SKM-1 treated with dmso at 0.1 percent for 144 hours (cell line): ENCODE measurements around the gene MAGI1.

Source experiments
- DNase-seq: peaks from one replicate; lab custom pipeline; 2025; ENCODE audit not compliant: unreplicated experiment; lab: John Stamatoyannopoulos, UW

The MAGI1 gene

DNA sequence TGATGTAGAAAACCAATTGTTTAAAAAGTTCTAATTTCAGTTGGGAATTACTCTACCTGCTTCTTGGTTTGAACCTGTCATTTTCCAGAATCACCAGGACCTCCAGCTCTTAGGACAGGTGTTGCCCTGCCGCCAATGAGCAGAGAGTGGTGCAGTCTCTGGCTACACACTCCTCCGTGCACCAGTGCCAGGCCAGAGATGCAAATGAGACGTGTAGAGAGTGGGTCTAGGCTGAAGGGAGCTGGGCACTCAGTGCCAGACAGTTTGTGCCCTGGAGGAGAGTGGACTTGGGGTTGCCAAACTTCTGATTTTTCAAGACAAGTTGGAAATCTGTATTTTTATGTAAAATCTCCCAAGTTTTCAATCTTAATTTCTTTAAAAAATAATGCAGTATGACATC, 566.2 kb downstream of the MAGI1 start:
- no peak for DNase-seq

DNA sequence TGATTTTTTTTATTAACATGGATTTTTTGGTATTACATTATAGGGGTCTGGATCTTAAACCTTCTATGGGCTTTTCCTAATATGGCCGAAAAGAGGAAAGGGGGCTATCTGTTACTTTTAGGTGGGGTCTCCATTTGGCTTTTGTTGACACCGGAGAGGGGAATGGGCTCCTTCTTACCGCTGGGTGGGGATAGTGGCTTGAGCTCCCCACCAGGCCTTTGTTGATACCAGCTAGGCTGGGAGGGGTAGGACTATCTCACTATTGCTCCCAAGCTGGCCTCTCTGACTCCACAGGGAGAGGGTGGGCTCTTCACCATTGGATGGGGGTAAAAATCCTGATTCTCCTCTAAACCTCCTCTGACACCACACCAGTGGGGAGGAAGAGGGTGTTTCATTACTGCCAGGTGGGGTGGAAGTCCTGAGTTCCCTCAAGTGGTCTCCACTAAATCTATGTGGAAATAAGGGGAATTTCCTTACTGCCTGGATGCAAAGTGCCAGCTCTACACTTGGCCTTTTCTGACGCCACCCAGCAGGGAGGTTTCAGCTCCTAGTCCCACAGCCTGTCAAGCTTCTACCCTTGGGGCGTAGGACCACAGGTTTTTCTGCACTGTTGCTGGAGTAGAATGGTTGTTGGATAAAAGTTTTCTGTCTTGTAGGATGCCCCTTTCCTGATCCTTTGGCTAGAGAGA, 572.3 kb downstream of the MAGI1 start:
- DNase-seq = no peak

DNA sequence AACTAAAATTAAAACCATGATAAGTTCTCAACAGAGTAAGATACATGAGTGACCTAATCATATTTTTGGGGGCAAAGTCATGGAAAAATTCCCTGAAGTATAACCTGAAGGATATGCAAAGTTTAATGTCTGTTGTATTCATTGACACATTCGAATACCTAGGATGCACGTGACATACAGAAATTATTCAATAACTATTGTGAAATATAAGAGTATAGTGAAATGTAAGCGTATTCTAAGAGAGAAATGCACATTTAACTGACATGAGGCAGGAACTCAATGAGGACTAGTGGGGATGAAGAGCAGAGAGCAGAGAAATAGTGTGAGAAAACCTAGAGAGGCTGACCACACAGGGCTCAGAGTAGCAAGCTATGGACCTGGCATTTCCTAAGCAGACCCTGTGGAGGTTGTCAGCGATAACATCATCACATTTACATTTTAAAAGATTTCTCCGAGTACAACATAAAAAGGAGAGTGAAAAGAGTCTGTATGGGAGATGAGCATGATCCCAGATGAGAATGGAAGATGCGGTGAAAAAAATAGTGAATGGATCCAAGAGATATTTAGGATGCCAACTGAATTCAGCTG, 588.8 kb downstream of the MAGI1 start:
- no peak for DNase-seq

DNA sequence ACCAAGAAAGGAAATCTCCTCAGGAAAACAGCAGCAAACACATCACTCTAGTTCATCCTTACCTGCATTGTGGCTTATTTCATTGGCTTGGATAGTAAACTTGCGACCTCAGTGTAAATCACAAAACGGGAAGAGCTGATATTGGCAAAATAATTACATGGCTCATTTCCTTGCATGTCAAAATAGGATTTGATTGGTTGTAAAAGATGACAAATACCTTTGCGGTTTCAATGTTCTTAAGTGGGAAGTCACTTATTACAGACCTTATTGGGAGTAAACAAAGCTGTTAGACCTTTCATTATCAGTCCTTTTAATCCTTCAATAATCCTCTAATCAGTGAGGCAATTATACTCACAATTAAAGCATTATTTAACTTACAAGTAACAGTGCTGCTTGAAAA, 590.6 kb downstream of the MAGI1 start:
- DNase-seq = no peak

DNA sequence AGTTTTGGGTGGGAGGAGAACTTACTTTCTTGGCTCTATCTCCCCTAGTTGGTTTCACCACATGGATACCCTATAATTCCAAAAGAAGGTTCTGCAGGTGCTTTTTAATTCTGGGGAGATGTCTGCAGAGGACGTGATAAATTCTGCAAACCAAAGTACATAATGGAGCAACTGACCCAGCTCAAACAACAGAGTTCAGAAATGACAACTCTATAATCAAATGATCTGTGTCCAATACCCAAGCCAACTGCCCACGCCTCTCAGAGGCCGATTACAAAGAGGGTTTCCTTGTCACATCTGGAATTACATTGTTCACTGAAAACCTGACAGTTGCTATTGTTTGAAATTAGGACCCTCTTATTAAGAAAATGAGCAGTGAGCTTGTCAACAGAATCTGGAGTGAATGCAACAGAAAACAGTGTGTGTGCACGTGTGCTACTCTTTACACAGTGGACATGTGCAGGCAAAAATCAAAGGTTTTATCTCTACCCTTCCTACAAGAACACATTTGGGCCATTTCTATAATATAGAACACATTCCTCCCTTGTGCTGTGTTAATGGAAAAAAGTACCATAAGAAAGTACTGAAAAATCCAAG, 593.0 kb downstream of the MAGI1 start:
- DNase-seq = no peak

DNA sequence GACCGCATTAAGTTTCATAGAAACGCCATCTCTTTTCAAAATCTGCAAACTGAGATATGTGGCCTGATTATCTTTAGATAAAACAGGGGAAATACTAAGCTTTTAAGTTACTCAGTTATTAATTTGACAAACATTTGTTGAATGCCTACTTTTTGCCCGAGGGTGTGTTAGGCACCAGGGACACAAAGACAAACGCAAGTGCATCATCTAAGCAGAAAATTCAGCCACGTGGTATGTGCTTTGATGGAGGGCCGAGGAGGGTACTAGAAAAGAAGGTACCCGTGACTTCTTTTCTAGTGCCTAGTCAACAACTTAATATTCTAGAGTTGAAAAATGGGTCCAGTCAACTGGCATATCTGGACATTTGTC, 594.3 kb downstream of the MAGI1 start:
- DNase-seq = no peak

DNA sequence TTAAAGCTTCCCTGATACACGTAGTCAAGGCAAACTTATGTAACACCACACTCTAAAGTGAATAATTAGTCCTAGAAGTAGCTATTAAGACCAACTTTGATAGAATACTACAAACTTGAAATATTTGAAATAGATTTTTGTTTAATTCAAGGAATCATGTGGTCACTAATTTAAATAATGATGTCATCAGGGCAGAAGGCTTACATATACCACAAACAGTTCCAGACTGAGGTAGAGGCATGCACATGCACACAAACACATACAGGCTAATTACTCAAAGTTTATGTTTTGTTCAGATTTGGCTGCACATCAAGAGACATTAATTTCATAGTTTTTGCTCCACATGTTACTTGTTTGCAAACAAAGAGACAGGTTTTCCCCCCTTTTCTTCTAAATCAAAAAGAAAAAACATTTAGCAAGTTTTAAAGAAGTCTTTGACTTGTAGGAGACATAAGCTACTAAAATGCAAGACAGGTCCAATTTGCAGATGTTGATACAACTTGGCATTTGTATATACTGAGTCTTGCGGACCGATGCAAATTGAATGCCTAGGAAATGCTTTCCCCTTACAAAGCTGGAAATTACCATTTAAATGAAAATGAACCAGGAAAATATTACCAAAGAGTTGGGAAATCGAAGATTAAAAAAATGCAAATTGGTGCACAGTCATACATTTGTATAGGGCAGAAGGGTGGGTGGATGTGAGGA, 594.8 kb downstream of the MAGI1 start:
- no peak for DNase-seq

DNA sequence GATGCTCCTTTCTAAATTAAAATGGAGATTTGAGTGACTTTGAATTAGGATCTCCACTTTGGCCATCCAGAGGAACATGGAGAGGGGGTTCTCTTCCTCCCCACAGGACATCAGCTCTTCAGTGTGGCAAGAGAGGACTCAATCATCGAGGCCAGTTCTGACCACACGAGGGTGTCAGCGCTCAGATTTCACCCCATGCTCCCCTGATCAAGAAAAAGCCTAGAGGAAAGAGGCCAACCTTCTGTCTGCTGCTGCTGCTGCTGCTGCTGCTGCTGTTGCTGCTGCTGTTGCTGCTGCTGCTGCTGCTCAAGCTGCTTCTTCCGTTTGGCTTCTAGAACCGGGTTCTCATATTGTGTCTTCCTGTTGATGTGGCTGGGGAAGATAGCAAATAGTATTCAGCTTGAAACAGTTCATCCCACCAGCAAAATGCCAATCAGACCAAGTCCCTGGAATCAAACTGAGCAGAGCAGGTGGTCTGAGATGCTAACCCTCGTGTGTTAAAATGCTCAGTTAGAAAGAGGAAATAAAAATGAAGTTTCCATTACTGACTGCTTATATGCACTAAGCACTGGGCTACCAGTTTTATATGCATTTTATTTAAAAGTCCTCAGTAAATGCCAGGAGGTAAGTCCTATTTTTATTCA, 599.0 kb downstream of the MAGI1 start:
- DNase-seq = peak; percentile 24

DNA sequence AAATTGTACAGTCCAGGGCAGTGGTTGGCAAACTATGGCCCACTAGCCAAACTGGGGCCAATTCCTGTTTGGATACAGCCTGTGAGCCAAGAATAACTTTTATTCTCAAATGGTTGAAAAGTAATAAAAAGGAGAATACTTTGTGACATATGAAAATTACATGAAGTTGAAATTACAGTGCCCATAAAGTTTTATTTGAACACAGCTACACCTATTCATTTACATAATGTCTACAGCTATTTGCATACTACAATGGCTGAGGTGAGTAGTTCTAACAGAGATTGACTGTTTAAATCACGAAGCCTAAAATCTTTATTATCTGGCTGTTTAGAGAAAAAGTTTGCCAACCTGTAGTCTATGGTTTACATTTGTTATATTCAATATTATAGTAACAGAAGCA, 600.1 kb downstream of the MAGI1 start:
- DNase-seq = no peak

DNA sequence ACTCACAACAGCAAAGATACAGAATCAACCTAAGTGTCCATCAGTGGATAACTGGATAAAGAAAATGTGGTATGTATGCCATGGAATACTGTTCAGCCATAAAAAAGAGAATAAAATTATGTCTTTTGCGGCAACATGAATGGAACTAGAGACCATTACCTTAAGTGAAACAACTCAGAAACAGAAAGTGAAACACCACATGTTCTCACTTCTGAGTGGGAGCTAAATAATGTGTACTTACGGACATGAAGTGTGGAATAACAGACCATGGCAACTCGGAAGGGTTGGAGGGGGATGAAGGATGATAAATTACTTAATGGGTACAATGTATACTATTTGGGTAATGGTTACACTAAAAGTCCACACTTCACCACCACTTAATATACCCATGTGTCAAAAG, 600.6 kb downstream of the MAGI1 start:
- DNase-seq = no peak

DNA sequence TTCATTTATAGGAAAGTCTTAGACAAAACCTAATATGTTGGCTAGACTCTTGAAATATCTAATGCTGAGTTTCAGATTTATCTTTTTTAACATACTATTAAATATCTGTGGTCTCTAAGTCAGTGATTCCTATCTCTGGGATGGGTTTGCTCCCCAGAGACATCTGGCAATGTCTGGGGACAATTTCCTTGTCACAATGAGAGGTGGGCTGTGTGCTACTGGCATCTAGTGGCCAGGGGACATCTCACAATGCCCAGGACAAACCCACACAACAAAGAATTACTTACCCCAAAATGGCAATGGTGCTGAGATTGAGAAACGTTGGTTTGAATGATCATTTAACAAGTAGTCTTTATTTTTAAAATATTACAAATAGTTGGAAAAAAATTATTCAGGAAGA, 602.1 kb downstream of the MAGI1 start:
- DNase-seq = peak; percentile 3

DNA sequence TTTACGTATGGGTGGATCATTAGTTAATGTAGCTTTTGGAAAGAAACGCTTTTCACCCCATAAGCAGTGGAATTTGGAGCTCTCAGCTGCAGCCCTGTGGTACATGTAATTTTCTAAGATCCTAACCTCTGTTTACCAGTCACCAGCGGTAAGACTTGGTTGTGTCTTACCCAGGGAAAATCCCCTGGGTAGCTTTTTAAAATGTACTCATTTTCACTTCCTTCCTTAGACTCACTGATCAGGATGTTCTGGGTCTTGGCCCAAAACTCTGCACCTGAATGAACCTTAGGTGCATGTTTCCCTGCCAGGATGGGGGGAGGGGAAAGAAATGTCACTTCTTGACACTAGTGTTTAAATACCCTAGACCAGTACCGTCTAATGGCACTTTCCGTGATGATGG, 605.2 kb downstream of the MAGI1 start:
- DNase-seq = no peak

DNA sequence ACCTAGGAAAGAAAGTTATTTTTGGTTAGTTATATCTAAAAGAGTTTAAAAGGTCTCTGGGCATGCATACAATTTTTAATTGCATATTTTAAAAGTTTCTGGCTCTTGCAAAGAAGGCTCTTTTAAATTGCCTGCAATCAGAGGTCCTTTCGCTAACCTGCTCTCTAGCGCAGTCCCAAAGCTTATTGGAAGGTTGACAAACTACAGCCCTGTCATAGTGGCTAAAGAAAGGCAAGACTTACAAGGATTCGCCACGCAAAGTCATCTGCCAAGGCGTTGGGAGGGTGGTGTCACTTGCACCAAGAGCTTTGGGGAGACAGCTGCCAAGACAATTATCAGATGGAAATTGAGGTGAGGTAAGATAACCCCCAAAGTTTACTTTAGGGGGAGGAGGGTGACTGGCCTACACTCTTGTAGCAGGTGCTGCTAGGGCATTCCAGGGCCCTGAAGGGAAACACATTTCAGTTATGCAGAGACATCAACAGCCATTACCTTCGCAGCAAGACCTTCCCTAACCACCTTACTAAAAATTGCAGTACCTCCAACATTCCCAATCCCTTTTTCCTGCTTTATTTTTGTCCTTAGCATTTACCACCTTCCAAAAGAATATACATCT, 606.2 kb downstream of the MAGI1 start:
- no peak for DNase-seq

DNA sequence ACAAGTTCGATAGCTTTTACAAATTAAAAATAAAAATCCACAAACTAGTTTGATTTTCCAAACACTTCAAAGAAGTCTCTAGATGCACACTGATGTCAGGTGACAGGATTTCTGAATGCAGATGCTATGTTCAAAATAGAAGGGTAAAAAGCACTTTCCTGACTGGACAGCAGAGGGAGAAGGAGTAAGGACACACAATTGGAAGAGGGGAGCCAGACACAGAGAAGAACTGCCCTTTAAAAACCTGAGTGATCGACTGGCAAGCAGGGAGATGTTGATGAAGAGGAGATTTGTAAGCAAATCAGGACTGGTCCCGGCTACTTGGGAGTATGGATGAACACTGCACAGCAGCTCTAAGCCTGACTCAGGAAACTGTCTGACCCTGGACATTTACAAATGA, 612.8 kb downstream of the MAGI1 start:
- peak; percentile 9 for DNase-seq

DNA sequence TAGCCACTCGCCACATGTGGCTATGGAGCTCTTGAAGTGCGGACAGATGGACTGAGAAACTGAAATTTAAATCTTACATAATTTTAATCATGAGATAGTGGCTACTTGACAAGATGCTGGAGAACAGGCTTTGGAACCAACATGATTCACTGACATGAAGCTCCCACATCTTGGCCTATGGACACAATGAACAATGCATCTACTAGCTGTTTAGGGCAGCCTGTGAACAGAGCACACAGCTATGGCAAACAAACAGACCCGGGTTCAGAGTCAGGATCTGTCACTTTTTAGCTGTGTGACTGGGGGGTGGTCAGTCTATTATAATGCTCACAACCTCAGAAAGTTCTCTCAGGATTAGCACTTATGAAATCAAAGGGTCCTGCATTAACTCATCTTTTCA, 616.6 kb downstream of the MAGI1 start:
- DNase-seq = no peak

DNA sequence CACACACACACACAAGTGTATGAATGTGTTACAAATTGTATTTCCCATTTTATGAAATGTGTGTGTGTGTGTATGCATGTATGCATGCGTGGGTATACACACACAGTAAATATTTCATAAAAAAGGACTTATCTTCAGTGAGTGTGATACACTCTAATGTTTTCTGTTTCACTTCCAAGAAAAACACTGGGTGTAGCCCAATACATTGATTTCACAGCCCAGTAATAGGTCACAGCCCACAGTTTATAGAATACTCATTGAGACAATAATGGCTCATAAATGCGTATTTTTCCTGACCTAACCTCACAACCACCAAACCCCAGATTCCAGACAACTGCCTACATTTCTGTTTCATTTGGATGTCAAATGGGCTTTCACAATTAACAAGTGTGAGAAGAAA, 619.5 kb downstream of the MAGI1 start:
- no peak for DNase-seq

DNA sequence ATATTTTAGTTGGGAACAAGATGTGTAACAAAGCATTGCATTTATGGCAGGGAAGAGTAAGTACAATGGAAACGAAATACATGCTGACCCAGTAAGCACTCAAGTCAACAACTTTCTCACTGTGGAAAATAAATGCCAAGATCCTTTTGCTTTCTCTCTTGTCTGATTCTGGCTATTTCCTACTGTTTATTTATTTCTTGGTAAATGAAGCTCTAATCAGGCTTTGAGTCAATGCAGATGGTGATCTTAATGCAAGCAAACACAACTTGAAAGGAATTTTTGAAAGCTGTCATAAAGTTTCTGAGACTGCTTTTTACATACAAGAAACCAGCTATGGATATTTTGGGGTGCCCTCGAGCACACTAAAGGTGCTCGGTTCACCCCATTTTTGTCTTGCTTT, 624.8 kb downstream of the MAGI1 start:
- DNase-seq = no peak

DNA sequence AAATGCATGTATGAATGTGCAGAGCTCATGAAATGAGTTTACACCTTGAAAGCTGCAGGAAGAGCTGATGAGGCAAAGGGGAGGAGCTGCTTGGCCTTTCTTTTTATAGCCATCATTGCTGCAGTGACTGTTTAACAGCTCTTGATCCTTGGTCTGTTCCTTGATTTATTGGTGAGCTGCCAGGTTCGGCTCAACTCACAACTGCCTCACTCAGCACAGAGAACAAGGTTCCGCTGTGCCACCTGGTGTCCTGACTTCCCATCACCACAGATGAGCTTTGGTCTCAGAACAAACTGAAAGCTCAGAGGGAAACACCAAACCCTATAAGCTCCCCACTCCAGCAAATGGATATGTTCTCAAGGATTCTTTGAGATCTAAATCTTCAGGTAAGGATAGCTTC, 626.1 kb downstream of the MAGI1 start:
- DNase-seq = no peak

DNA sequence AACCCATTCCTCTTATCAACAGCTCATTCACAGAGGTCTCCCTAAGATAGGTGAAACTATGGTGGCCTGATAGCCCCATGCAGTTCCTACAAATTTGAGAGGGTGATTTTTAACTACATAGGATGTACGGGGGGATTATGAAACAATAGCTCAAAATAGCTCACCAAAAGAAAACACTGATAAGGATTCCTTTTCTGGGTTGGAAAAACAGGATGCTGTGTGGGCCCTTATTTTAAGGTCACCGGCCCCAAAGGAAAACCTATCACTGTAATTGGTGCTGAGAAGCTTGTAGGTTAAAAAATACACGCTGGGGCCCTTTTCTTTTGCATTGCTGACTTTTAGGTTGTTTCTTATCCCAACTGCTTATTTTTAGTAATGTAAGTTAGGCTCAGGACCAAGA, 627.4 kb downstream of the MAGI1 start:
- DNase-seq = no peak

DNA sequence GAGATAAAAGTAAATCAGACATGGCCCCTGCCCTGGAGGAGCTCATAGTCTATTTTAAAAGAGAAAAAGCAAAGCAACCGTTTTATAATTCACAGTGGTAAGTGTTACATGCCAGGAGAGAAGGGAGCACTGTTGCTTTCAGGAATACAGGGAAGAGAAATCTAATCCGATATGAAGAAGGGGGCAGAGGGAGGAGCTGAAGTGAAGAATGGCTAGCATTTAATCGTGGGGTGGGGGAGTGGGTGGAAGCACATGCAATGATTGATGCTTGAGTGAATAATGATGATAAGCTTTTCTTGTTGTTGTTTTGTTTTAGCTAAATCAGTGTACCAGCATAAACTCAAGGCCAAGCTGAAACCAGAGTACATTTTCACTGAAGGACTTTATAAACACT, 629.5 kb downstream of the MAGI1 start:
- DNase-seq = no peak

DNA sequence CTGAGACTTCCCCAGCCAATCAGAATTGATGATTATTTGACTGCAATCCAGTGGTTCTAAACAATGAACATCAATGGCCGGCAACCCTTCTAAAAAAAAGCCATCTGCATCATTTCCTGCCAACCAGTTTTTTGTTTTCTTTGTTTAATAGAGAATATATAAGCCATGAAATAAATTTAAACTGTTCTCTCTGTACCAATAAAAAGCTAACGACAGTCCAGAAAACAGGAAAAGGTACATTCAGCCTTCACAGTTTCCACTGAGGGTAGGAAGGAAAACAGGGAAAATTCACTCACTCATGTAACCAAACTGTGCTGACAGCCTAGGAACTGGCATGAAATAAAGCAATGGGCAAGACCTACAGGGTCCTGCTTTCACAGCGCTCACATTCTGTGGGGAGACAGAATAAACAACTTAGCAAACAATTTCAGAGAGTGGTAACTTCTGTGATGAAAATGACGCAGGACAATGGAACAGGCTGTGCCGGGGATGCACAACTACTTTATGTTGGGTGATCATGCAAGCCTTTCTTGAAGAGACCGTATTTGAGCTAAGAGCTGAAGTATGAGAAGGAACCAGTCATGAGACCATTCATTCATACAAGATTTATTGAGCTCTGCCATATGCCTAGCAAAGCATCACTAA, 630.1 kb downstream of the MAGI1 start:
- DNase-seq = no peak
